HEK293T (cell line): ENCODE results near the gene MAP2K3.

ENCODE experiments used
- CTCF ChIA-PET: fragments of 350-600 bp; formaldehyde crosslinking; extraction: SDS; loops from one replicate; lab custom pipeline; 2021; ENCODE audit warnings: antibody characterized with exemption, inconsistent platforms; lab: Yijun Ruan, JAX
- POLR2A ChIA-PET: fragments of 350-600 bp; formaldehyde crosslinking; extraction: SDS; loops from one replicate; lab custom pipeline; 2020; ENCODE audit warnings: antibody characterized with exemption, inconsistent platforms; lab: Yijun Ruan, JAX
- DNase-seq: peaks from one replicate; pipeline ENCODE4 v3.0.0; 2012; ENCODE audit warnings: mixed read lengths; ENCODE audit errors: extremely low spot score
- ARNT ChIP-seq: fragments of 450-650 bp; IDR thresholded peaks from 2 replicates; pipeline ENCODE4 v1.6.1; 2017; ENCODE audit warnings: mild to moderate bottlenecking
- BHLHE40 ChIP-seq: fragments of 450-650 bp; IDR thresholded peaks from 2 replicates; pipeline ENCODE4 v1.6.1; 2016; ENCODE audit warnings: mild to moderate bottlenecking, moderate library complexity, borderline replicate concordance
- CTBP1 ChIP-seq: fragments of 450-650 bp; IDR thresholded peaks from 2 replicates; pipeline ENCODE4 v1.6.1; 2016; ENCODE audit warnings: borderline replicate concordance
- ELF4 ChIP-seq: fragments of 450-650 bp; IDR thresholded peaks from 2 replicates; pipeline ENCODE4 v1.6.1; 2017; ENCODE audit warnings: antibody characterized with exemption
- FOXA1 ChIP-seq: fragments of 450-650 bp; IDR thresholded peaks from 2 replicates; pipeline ENCODE4 v1.6.1; 2016; ENCODE audit warnings: mild to moderate bottlenecking
- FOXK2 ChIP-seq: fragments of 450-650 bp; IDR thresholded peaks from 2 replicates; pipeline ENCODE4 v1.6.1; 2016; ENCODE audit warnings: mild to moderate bottlenecking
- FOXM1 ChIP-seq: fragments of 450-650 bp; IDR thresholded peaks from 2 replicates; pipeline ENCODE4 v1.6.1; 2017; ENCODE audit warnings: mild to moderate bottlenecking, borderline replicate concordance
- HDGF ChIP-seq: fragments of 450-650 bp; IDR thresholded peaks from 2 replicates; pipeline ENCODE4 v1.6.1; 2017; ENCODE audit warnings: antibody characterized with exemption, borderline replicate concordance
- L3MBTL2 ChIP-seq: fragments of 450-650 bp; conservative IDR thresholded peaks from 2 replicates; pipeline ENCODE4 v1.6.1; 2016; ENCODE audit warnings: mild to moderate bottlenecking
- LEF1 ChIP-seq: fragments of 450-650 bp; IDR thresholded peaks from 2 replicates; pipeline ENCODE4 v1.6.1; 2017; ENCODE audit warnings: mild to moderate bottlenecking, borderline replicate concordance
- NFRKB ChIP-seq: fragments of 450-650 bp; IDR thresholded peaks from 2 replicates; pipeline ENCODE4 v1.6.1; 2016; ENCODE audit warnings: mild to moderate bottlenecking, moderate library complexity
- PKNOX1 ChIP-seq: fragments of 450-650 bp; IDR thresholded peaks from 2 replicates; pipeline ENCODE4 v1.6.1; 2016
- SP1 ChIP-seq: fragments of 450-650 bp; IDR thresholded peaks from 2 replicates; pipeline ENCODE4 v1.6.1; 2017
- SUZ12 ChIP-seq: fragments of 450-650 bp; IDR thresholded peaks from 2 replicates; pipeline ENCODE4 v1.6.1; 2016; ENCODE audit warnings: mild to moderate bottlenecking
- TARDBP ChIP-seq: fragments of 450-650 bp; IDR thresholded peaks from 2 replicates; pipeline ENCODE4 v1.6.1; 2016
- ZNF384 ChIP-seq: fragments of 450-650 bp; IDR thresholded peaks from 2 replicates; pipeline ENCODE4 v1.6.1; 2016

The MAP2K3 gene

GRCh38 chr17:21351366-21352065 lies 67.0 kb downstream of the MAP2K3 start:
- no peak for TF ChIP-seq NFRKB
- no peak for TF ChIP-seq PKNOX1
- no peak for TF ChIP-seq CTBP1
- TF ChIP-seq FOXM1: no peak
- no peak for TF ChIP-seq ZNF384
- TF ChIP-seq FOXA1: no peak
- TF ChIP-seq FOXK2: no peak
- TF ChIP-seq ARNT: no peak
- TF ChIP-seq L3MBTL2: no peak
- TF ChIP-seq BHLHE40: no peak
- TF ChIP-seq SP1: no peak
- POLR2A ChIA-PET: interaction anchor here (1.6 kb wide), 1 partner anchor 9 kb away, joined by 5 read pairs; no protein-coding TSS in a partner anchor
- CTCF ChIA-PET: no interaction called here
- DNase-seq: no peak

GRCh38 chr17:21352221-21352980 lies 67.9 kb downstream of the MAP2K3 start:
- POLR2A ChIA-PET: interaction anchor here (1.6 kb wide), 1 partner anchor 8 kb away, joined by 5 read pairs; no protein-coding TSS in a partner anchor
- TF ChIP-seq LEF1: no peak
- TF ChIP-seq ELF4: no peak
- no peak for TF ChIP-seq FOXA1
- TF ChIP-seq ZNF384: no peak
- TF ChIP-seq HDGF: no peak
- no peak for TF ChIP-seq SUZ12
- TF ChIP-seq NFRKB: no peak
- no peak for TF ChIP-seq ARNT
- no peak for TF ChIP-seq SP1
- no peak for TF ChIP-seq BHLHE40
- TF ChIP-seq CTBP1: no peak
- TF ChIP-seq TARDBP: no peak
- TF ChIP-seq PKNOX1: no peak
- no peak for TF ChIP-seq FOXM1
- no peak for TF ChIP-seq L3MBTL2
- no peak for TF ChIP-seq FOXK2
- DNase-seq: no peak
- CTCF ChIA-PET: no interaction called here

GRCh38 chr17:21352981-21353265 lies 68.4 kb downstream of the MAP2K3 start:
- DNase-seq: no peak
- TF ChIP-seq PKNOX1 (no peak), CTBP1 (no peak), FOXM1 (no peak), TARDBP (no peak), ZNF384 (no peak), NFRKB (no peak), ELF4 (no peak), SP1 (no peak), L3MBTL2 (no peak), BHLHE40 (no peak), LEF1 (no peak), FOXK2 (no peak), SUZ12 (no peak), ARNT (no peak), HDGF (no peak)
- ChIA-PET CTCF (no interaction called here), POLR2A (no interaction called here)

GRCh38 chr17:21353326-21354010 lies 69.0 kb downstream of the MAP2K3 start:
- CTCF ChIA-PET: no interaction called here
- POLR2A ChIA-PET: no interaction called here
- no peak for DNase-seq
- TF ChIP-seq SUZ12: no peak
- TF ChIP-seq BHLHE40: no peak
- TF ChIP-seq PKNOX1: no peak
- no peak for TF ChIP-seq L3MBTL2
- TF ChIP-seq SP1: no peak
- no peak for TF ChIP-seq ZNF384
- TF ChIP-seq HDGF: no peak

- DNase-seq: no peak
- no peak for TF ChIP-seq FOXM1
- ChIA-PET CTCF (no interaction called here), POLR2A (no interaction called here)
Measured at GRCh38 chr17:21354796-21355385, 70.4 kb downstream of the MAP2K3 start.
